ENCODE results near the gene ONECUT2.

The ONECUT2 gene

DNA sequence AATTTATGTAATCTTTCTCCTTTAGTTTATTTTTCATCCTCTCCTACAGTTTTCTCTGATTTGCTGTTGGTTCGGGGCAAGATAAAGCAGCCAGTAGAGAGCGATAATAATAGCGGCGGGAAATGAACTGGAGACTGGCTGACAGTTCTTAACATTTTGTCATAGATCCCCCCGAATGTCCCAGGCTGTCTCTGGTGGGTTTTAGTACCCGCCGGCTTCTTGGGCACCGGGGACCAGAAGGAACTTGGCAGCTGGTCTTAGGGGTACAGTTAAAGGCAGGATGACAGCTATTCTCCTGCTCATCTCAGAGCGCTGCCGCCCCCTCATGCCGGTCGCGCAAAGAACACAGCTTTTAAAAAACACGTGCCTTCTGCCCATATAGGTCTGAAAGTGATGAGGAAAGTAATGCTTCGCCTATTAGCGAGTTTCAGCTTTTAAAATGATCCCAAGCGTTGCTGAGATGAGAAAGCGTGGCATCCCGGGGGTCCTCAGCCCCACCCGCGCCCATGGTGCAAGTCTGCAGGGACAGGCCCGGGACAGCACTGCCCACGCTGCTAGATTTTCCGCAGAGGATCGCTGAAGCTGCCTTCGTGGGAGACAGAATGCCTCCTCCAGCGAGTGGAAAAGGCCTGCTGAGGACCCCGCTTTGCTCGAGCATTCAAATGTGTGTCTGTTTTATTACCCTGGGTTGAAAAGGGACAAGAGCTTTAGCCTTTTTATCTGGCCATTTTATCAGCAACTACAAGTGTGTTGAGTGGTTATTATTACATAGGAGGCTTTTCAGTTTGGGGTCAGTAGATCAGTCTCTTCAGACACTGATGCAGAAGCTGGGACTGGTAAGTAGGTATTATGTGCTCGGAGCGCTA lies 3.8 kb downstream of the ONECUT2 start:
- DNase-seq (ENCODE audit: low spot score) = peak; percentile 50
- TF ChIP-seq, protein P1, sequence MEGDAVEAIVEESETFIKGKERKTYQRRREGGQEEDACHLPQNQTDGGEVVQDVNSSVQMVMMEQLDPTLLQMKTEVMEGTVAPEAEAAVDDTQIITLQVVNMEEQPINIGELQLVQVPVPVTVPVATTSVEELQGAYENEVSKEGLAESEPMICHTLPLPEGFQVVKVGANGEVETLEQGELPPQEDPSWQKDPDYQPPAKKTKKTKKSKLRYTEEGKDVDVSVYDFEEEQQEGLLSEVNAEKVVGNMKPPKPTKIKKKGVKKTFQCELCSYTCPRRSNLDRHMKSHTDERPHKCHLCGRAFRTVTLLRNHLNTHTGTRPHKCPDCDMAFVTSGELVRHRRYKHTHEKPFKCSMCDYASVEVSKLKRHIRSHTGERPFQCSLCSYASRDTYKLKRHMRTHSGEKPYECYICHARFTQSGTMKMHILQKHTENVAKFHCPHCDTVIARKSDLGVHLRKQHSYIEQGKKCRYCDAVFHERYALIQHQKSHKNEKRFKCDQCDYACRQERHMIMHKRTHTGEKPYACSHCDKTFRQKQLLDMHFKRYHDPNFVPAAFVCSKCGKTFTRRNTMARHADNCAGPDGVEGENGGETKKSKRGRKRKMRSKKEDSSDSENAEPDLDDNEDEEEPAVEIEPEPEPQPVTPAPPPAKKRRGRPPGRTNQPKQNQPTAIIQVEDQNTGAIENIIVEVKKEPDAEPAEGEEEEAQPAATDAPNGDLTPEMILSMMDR (IDR thresholded peaks at IDR 0.05; ENCODE audit: borderline replicate concordance, control extremely low read depth, extremely low read depth, insufficient read depth, missing control alignments) = no peak
- in situ Hi-C loops (cut with MboI; ENCODE audit: low sequenced_read_pairs, unreplicated experiment) = loop anchor here (25.0 kb wide), 1 partner anchor 577 kb away; no protein-coding TSS in a partner anchor

DNA sequence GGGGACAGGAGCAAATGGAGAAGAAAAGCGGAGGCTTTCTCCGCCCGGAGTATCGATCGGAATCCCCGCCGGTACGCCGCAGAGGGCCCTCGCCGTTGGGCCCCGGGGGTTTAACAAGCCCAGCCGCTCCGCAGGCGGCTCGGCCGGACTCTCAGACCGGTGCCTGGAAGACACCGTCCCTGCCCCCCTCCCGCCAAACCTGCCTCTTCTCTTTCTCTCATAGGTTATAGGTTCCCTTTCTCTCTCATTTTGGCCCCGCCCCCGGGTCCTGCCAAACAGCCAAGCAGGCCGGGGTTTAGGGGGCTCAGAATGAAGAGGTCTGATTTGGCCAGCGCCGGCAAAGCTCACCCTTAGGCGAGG lies 4.4 kb downstream of the ONECUT2 start:
- TF ChIP-seq, protein P1 (IDR thresholded peaks at IDR 0.05; ENCODE audit: borderline replicate concordance, control extremely low read depth, extremely low read depth, insufficient read depth, missing control alignments) = no peak
- in situ Hi-C loops (cut with MboI; ENCODE audit: low sequenced_read_pairs, unreplicated experiment) = loop anchor here (25.0 kb wide), 1 partner anchor 577 kb away; no protein-coding TSS in a partner anchor
- peak; percentile 42 for DNase-seq (ENCODE audit: low spot score)

DNA sequence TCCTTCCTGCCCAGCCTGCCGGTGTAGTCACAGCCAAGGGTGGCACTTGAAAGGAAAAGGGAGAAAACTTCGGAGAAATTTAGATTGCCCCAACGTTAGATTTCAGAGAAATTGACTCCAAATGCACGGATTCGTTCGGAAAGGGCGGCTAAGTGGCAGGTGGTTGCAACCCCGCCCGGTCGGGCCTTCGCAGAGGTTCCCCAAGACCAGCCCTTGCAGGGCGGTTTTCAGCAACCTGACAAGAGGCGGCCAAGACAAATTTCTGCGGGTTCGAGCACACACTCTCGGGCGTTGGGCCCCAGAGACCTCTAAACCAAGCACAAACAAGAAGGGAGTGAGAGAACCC lies 4.8 kb downstream of the ONECUT2 start:
- TF ChIP-seq, protein P1 (IDR thresholded peaks at IDR 0.05; ENCODE audit: borderline replicate concordance, control extremely low read depth, extremely low read depth, insufficient read depth, missing control alignments) = no peak

DNA sequence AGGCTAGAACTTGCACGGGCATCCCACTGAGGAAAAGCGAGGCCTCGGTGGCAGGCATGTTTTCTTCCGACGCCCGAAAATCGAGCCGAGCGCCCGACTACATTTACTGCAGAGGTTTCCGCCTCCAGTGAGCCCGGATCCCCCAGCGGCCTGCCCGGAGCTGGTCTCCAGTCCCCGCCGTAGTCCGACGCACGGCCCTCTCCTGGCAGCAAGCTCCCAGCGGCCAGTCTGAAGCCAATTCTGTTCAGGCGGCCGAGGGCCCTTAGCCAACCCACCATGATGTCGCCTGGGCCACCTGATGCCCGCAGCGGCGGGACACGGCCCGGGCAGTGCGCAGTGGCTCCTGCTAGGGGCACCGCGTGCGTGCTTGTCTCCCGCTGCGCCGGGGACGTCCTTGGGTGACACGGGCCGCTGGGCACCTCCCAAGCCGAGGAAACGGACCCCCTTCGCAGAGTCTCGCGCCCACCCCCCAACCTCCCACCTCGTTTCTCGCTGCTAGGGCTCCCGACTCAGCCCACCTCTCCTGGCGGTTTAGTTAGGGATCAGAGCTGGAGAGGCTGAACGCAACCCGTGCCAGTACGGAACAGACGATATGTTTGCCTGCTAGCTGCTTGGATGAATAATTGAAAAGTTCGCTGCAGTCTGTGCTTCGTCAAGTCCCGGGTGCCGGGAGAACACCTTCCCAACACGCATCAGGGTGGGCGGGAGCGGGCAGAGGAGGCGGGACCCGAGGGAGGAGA lies 5.3 kb downstream of the ONECUT2 start:
- TF ChIP-seq, protein P1 (IDR thresholded peaks at IDR 0.05; ENCODE audit: borderline replicate concordance, control extremely low read depth, extremely low read depth, insufficient read depth, missing control alignments) = no peak
- in situ Hi-C loops (cut with MboI; ENCODE audit: low sequenced_read_pairs, unreplicated experiment) = loop anchor here (10.0 to 25.0 kb wide), 2 partner anchors 124 to 578 kb away; no protein-coding TSS in a partner anchor
- peak; percentile 32 for DNase-seq (ENCODE audit: low spot score)

More for the DNA sequence above, 4.8 kb downstream of the ONECUT2 start:
- peak; percentile 35 for DNase-seq (ENCODE audit: low spot score)
- in situ Hi-C loops (cut with MboI; ENCODE audit: low sequenced_read_pairs, unreplicated experiment) = loop anchor here (10.0 to 25.0 kb wide), 2 partner anchors 125 to 578 kb away; no protein-coding TSS in a partner anchor

DNA sequence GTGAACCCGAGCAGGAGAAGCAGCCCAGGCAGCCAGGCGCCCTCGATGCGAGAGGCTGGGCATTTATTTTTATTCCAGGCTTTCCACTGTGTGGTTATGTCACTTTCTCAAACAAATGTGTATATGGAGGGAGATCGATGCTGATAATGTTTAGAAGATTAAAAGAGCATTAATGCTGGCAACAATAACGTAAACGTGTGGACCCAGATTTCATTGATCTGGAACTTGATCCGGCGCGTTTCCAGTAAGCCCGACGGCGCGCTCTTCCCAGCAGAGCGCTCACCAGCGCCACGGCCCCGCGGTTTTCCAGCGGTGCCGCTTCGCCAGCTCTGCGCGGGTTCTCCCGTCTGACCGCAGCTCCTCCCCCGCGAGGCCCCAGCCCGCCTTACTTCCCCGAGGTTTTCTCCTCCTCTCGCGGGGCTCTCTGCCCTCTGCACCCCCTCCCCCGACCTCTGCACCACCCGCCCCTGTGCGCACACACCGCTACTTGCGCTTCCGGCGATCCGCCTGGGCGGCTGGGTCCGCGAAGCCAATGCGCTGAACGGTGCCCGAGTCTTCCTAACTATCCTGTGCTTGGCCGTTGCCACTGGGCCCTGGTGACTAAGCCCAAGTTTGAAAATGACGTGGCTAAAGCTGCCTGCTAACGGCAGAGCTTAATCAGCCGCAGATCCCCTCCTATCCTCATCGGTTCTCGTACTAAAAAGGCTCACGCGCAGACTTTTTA lies 6.1 kb downstream of the ONECUT2 start:
- DNase-seq (ENCODE audit: low spot score) = peak; percentile 51
- TF ChIP-seq, protein P1 (IDR thresholded peaks at IDR 0.05; ENCODE audit: borderline replicate concordance, control extremely low read depth, extremely low read depth, insufficient read depth, missing control alignments) = no peak
- in situ Hi-C loops (cut with MboI; ENCODE audit: low sequenced_read_pairs, unreplicated experiment) = loop anchor here (10.0 to 25.0 kb wide), 2 partner anchors 124 to 579 kb away; no protein-coding TSS in a partner anchor

DNA sequence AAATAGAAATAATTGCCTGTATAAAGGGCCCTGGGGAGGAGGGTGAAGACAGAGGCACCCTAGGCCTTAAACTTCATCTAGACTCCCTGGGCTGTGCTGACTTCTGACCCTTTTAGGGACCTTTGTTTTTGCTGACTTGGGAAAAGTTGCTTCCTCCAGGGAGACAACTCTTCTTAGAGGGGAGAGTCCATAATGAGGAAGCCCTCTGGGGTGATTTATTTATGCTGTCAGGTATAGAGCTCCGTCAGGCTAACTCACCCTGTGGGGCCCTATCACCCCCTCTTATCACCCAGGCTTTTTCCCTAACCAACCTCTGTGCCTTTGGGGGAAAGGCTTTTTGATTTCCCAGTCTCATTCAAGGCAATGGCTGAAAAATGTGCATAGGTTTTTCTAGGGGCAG lies 8.1 kb downstream of the ONECUT2 start:
- DNase-seq (ENCODE audit: low spot score) = no peak
- in situ Hi-C loops (cut with MboI; ENCODE audit: low sequenced_read_pairs, unreplicated experiment) = loop anchor here (10.0 to 25.0 kb wide), 2 partner anchors 122 to 581 kb away; no protein-coding TSS in a partner anchor
- TF ChIP-seq, protein P1 (IDR thresholded peaks at IDR 0.05; ENCODE audit: borderline replicate concordance, control extremely low read depth, extremely low read depth, insufficient read depth, missing control alignments) = no peak
